Esophagus squamous epithelium (tissue), 4 donors: ENCODE data around the gene ATP10A.

Source experiments
- POLR2A ChIP-seq, 4 donors: fragments of 450-650 bp; IDR thresholded peaks; one replicate each; pipeline ENCODE4 v1.6.1; 2017; ENCODE audit warnings: antibody characterized with exemption in 4 of 4, mild to moderate bottlenecking in 4 of 4, moderate library complexity in 3 of 4
- TF ChIP-seq, protein P1 (sequence below), 6 experiments: fragments of 450-650 bp in 4 of 6; fragments of 200-600 bp in 2 of 6; sonication (generic) in 2 of 6; IDR thresholded peaks; one replicate each; pipeline ENCODE4 v1.5.1; 2016 to 2019; ENCODE audit warnings: antibody characterized with exemption in 6 of 6, mild to moderate bottlenecking in 4 of 6, moderate library complexity in 4 of 6

DNA sequence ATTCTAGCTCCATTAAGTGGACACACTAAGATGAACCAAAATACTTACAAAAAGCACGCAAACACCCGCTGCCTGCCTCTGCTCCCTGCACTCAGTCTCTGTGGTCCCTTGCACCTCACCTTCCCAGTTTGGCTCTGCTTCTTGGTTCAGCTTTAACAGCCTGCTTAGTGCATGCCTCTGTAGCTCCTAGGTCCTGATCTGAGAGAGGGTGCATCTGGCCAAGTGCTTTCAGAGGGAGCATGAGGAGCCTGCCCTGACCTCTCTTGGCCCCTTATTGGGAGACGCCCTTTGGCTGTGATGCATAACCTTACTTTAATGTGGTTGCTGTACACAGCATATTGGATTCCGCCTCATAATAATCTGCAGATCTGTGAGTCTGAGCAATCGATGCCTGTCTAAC lies 21.2 kb upstream of the ATP10A start:
- no peak for TF ChIP-seq POLR2A (IDR thresholded peaks at IDR 0.05)
- TF ChIP-seq, protein P1, sequence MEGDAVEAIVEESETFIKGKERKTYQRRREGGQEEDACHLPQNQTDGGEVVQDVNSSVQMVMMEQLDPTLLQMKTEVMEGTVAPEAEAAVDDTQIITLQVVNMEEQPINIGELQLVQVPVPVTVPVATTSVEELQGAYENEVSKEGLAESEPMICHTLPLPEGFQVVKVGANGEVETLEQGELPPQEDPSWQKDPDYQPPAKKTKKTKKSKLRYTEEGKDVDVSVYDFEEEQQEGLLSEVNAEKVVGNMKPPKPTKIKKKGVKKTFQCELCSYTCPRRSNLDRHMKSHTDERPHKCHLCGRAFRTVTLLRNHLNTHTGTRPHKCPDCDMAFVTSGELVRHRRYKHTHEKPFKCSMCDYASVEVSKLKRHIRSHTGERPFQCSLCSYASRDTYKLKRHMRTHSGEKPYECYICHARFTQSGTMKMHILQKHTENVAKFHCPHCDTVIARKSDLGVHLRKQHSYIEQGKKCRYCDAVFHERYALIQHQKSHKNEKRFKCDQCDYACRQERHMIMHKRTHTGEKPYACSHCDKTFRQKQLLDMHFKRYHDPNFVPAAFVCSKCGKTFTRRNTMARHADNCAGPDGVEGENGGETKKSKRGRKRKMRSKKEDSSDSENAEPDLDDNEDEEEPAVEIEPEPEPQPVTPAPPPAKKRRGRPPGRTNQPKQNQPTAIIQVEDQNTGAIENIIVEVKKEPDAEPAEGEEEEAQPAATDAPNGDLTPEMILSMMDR (IDR thresholded peaks at IDR 0.05), result no peak
